ENCODE results near the gene SHROOM1. TPM values are rescaled to one million over a fixed set of nuclear protein-coding genes. Genes with fewer than 3 reads are reported as not detected.
"Not testable (repeated sequence)": the region's sequence is repeated elsewhere in the genome, so short reads cannot be mapped to it uniquely, and the experiment has no call there.

Gene SHROOM1
- total RNA-seq, 4 donors from 2014 or later: 2.7 to 10.7 (median 3.7) TPM

- 27 to 41% methylated on average over 3 of the region's 3 CpGs for WGBS, 2 donors
- H3K4me1 ChIP-seq: peaks cover 7 to 27% (median 11%) of the 10 kb centered on the region in 3 donors
- no peak overlapping the region for H3K4me3 ChIP-seq
- DNase-seq: no peak
- peaks cover 6 to 57% (median 14%) of the 10 kb centered on the region in 4 donors for H3K27me3 ChIP-seq
- intact Hi-C loops (cut with DNase I): no loop called here
- TF ChIP-seq CTCF (IDR thresholded peaks at IDR 0.05) (no peak), POLR2A (IDR thresholded peaks at IDR 0.05) (no peak)
- no peaks in the 10 kb centered on the region for H3K9me3 ChIP-seq
- no peak overlapping the region for H3K27ac ChIP-seq
- H3K36me3 ChIP-seq: no peaks in the 10 kb centered on the region
Observed at GRCh38 chr5:132808866-132809265, 21.6 kb downstream of the SHROOM1 start.

GRCh38 chr5:132808448-132808847, 22.0 kb downstream of the SHROOM1 start:
- Histone ChIP-seq H3K36me3 (no peaks in the 10 kb centered on the region), H3K27ac (no peak overlapping the region), H3K27me3 (peaks cover 6 to 55% (median 14%) of the 10 kb centered on the region in 4 donors), H3K4me1 (peaks cover 4 to 23% (median 7%) of the 10 kb centered on the region in 3 donors), H3K4me3 (no peak overlapping the region), H3K9me3 (no peaks in the 10 kb centered on the region)
- intact Hi-C loops (cut with DNase I): no loop called here
- WGBS, 2 donors: 26 to 38% methylated on average over 2 of the region's 2 CpGs
- DNase-seq: no peak
- TF ChIP-seq CTCF (IDR thresholded peaks at IDR 0.05) (no peak), POLR2A (IDR thresholded peaks at IDR 0.05) (no peak)

GRCh38 chr5:132807163-132807838, 23.1 kb downstream of the SHROOM1 start:
- Histone ChIP-seq H3K27ac (no peak overlapping the region), H3K36me3 (no peaks in the 10 kb centered on the region), H3K27me3 (peaks cover 6 to 55% (median 8%) of the 10 kb centered on the region in 4 donors), H3K4me1 (peaks cover 0 to 14% (median 0%) of the 10 kb centered on the region in 3 donors), H3K9me3 (no peaks in the 10 kb centered on the region), H3K4me3 (no peak overlapping the region)
- WGBS, 2 donors: 75 to 76% methylated on average over 12 of the region's 12 CpGs
- TF ChIP-seq POLR2A (IDR thresholded peaks at IDR 0.05) (no peak), CTCF (IDR thresholded peaks at IDR 0.05) (peak in 1 of 6 experiments; percentile 26)
- intact Hi-C loops (cut with DNase I): no loop called here
- no peak for DNase-seq

GRCh38 chr5:132806804-132807162, 23.7 kb downstream of the SHROOM1 start:
- H3K9me3 ChIP-seq; H3K4me3 ChIP-seq; DNase-seq; intact Hi-C loops (cut with DNase I); H3K27ac ChIP-seq; H3K36me3 ChIP-seq: not testable (repeated sequence)
- peaks cover 2 to 55% (median 4%) of the 10 kb centered on the region in 4 donors for H3K27me3 ChIP-seq
- 90 to 94% methylated on average over 12 of the region's 12 CpGs for WGBS, 2 donors
- peaks cover 0 to 14% (median 0%) of the 10 kb centered on the region in 3 donors for H3K4me1 ChIP-seq

GRCh38 chr5:132805872-132806271, 24.6 kb downstream of the SHROOM1 start:
- H3K4me3 ChIP-seq; H3K9me3 ChIP-seq; intact Hi-C loops (cut with DNase I); DNase-seq; H3K36me3 ChIP-seq; H3K27ac ChIP-seq: not testable (repeated sequence)
- 78 to 82% methylated on average over 5 to 6 of the region's 6 CpGs for WGBS, 2 donors
- H3K27me3 ChIP-seq: peaks cover 0 to 50% (median 1%) of the 10 kb centered on the region in 4 donors
- peaks cover 0 to 14% (median 0%) of the 10 kb centered on the region in 3 donors for H3K4me1 ChIP-seq

GRCh38 chr5:132804219-132804618, 26.2 kb downstream of the SHROOM1 start:
- Histone ChIP-seq H3K27me3 (peaks cover 0 to 41% (median 0%) of the 10 kb centered on the region in 4 donors), H3K4me1 (peaks cover 0 to 12% (median 0%) of the 10 kb centered on the region in 3 donors)
- WGBS, 2 donors: 100% methylated on average over 1 of the region's 1 CpG
- H3K36me3 ChIP-seq; intact Hi-C loops (cut with DNase I); H3K9me3 ChIP-seq; H3K27ac ChIP-seq; H3K4me3 ChIP-seq; DNase-seq: not testable (repeated sequence)

GRCh38 chr5:132802685-132803066, 27.8 kb downstream of the SHROOM1 start:
- 40 to 67% methylated on average over 5 of the region's 5 CpGs for WGBS, 2 donors
- intact Hi-C loops (cut with DNase I): not testable (repeated sequence)

More at GRCh38 chr5:132802685-132803066, 27.8 kb downstream of the SHROOM1 start:
- peaks cover 0 to 39% (median 0%) of the 10 kb centered on the region in 4 donors for H3K27me3 ChIP-seq
- H3K9me3 ChIP-seq, H3K27ac ChIP-seq, H3K36me3 ChIP-seq, DNase-seq, H3K4me3 ChIP-seq, H3K4me1 ChIP-seq: not testable (repeated sequence)

Measured in esophagus squamous epithelium (tissue), 5 donors.